ENCODE data around the gene CEP85.
"Not testable (repeated sequence)": the region's sequence is repeated elsewhere in the genome, so short reads cannot be mapped to it uniquely, and the experiment has no call there.

CEP85 gene

GRCh38 chr1:26290122-26290881 is 56.3 kb downstream of the CEP85 start:
- DNase-seq (ENCODE audit: low read depth): no peak

GRCh38 chr1:26290882-26291261 is 56.9 kb downstream of the CEP85 start:
- DNase-seq (ENCODE audit: low read depth): no peak

DNA sequence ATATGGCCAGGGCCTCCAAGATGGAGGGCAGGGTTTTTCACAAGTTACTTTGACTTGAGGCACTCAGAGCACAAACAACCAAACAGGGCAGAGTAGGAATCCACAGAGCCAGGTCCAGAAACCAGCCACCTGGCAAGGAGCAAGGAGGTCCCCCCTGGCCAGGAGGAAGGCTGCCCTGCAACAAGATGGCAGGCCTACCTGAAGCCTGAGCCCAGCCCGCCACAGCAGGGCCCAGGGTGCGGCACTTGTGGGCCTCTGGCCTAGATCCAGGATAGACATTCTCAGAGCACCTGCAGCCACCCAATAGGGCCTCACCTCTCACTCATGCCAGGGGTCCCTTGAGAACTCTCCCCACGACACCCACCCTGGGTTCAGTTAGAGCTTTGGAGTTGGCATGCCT is 57.4 kb downstream of the CEP85 start:
- DNase-seq (ENCODE audit: low read depth): no peak

DNA sequence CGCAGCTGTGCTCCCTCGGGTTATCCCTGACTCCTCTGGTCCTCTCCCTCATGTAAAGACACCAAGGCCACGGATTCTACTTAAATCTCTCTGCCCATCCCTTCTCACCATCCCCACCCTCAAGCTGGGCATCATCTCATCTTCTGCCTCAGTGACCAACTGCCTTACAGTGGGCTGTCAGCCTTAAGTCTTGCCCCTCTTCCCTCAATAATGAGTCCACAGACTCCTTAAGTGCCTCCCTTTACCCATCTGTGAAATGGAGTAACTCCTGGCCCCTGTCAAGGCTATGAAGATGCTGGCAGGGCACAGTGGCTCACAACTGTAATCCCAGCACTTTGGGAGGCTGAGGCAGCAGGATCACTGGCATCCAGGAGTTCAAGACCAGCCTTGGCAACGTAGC is 57.9 kb downstream of the CEP85 start:
- no peak for DNase-seq (ENCODE audit: low read depth)

DNA sequence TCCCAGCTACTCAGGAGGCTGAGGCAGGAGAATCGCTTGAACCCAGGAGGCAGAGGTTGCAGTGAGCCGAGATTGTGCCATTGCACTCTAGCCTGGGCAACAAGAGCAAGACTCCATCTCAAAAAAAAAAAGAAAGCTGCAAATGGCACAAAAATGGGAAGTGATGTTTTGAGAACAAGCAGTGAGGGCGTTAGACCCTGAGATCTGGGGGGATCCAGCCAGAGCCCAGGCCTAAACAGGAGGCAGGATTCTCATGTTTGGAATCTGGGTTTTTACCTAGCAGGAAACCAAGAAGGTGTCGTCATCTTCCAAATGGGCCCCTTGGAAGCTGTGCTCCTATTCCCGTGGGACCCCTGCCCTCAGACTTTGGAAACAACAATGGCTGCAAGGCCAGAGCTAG is 58.7 kb downstream of the CEP85 start:
- not testable (repeated sequence) for DNase-seq (ENCODE audit: low read depth)

DNA sequence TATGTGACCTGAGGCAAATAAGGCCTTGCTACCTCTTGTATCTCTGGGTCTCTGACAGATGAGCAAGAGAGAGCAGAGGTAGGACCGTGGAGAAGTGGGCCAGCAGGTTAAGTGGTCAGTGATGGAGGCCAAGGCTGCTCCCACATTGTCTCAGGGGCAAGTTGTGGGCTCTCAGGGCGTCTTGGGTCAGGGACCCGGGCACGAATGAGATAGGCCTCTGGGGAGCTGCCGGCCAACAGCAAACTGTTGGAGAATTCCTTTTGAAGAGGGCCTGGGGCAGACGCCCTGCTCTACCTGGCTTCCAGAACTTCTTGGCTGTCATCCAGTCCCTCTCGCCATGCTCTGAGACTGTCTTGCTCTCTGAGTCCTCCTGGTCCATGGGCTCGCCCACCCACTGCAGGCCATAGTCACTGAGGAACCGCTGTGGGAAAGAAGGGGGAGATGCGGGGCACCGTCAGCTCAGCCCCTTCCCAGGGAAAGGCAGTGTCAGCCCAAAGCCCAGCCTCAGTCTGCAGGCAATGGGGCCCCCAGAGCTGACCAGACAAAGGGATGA is 60.0 kb downstream of the CEP85 start:
- no peak for DNase-seq (ENCODE audit: low read depth)

GRCh38 chr1:26295194-26296138 is 61.5 kb downstream of the CEP85 start:
- DNase-seq (ENCODE audit: low read depth): no peak

- DNase-seq (ENCODE audit: low read depth): no peak
Observed at GRCh38 chr1:26296340-26297056, 62.5 kb downstream of the CEP85 start.

- DNase-seq (ENCODE audit: low read depth): no peak
Observed at GRCh38 chr1:26297057-26297790, 63.2 kb downstream of the CEP85 start.

DNA sequence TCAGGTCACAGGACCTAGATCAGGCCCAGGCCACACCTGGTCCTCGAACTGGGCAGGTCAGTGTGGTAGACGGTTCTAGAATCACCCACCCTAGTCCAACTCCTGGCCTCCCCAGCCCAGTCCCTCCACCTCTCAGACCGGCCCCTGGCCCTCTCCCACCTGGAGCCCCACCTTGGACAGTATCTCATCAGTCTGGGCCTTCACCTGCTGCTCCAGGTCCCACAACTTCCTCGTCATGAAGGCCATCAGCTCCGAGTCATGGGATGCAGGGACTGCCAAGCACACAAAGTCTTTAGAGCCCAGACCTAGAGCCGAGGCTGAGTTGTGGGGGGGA is 63.8 kb downstream of the CEP85 start:
- no peak for DNase-seq (ENCODE audit: low read depth)

GRCh38 chr1:26300578-26301275 is 66.7 kb downstream of the CEP85 start:
- no peak for DNase-seq (ENCODE audit: low read depth)

- peak; percentile 54 for DNase-seq (ENCODE audit: low read depth)
Observed at GRCh38 chr1:26302733-26303405, 68.9 kb downstream of the CEP85 start.

GRCh38 chr1:26305667-26306289 is 71.8 kb downstream of the CEP85 start:
- DNase-seq (ENCODE audit: low read depth): no peak

DNA sequence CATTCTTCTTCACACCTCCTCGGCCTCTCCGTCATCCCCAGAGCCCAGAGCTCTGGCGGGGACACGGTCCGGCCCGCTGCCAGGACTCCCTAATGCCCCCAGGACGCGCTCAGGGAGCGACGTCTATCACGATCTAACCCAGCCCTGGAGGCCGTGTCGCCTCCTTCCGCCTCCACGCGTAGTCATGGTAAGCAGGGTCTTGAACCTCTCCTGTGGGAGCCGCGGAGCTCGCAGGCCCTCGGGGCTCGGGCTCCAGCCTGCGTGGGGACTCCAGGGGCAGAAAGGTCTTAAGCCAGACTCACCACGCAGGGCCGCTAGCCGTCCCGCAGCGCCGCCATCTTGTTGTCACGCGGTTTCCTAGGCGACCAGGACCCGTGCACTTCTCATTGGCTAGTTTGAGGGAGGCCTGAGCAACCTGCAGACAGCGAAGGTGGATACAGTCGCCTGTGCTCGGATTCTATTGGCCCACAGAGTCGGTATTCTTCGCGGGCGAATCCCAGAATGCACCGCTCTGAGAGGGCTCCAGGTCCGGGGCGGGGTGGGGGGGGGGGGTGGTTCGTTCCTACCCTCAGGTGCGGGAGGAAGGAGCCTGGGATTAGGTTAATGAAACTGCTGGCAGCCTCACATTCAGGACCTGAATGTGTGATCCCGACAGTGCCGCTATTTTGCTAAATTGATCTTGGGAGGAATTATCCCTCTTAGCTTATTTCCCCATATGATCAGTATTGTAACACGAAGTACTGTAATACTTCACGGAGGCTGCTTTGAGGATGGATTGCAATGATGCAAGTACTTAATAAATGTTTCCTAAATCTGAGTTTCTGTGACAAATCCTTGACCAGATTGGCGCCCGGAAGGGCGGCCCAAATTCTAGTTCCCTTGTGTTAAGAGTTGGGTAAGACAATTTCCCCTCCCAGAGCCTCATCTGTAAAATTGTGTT is 72.6 kb downstream of the CEP85 start, which contains the start of gene UBXN11:
UBXN11 (minus strand) TSS at position 347 of the 940 bp plus-strand sequence. CDS start 3,753 bp downstream, outside the sequence.
- peak; percentile 93 for DNase-seq (ENCODE audit: low read depth)

DNA sequence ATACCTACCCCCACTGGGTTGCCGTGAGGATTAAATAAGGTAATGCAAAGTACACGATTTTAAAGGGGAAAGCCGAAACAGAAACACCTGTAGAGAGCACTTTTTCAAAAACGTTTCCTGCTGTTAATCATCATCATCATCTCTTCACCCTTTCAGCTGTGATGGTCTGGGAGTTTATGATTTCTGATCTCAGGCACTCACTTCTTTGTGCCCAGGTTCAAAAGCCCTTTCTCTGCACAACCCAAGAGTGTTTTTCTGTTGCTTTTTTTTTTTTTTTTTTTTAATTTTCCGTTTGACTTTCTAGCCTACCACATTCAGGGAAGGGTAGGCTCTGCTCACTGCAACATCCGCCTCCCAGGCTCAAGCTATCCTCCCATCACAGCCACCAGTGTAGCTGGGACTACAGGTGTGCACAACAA is 73.4 kb downstream of the CEP85 start:
- DNase-seq (ENCODE audit: low read depth): no peak

- not testable (repeated sequence) for DNase-seq (ENCODE audit: low read depth)
Observed at GRCh38 chr1:26307966-26308899, 74.2 kb downstream of the CEP85 start.

DNA sequence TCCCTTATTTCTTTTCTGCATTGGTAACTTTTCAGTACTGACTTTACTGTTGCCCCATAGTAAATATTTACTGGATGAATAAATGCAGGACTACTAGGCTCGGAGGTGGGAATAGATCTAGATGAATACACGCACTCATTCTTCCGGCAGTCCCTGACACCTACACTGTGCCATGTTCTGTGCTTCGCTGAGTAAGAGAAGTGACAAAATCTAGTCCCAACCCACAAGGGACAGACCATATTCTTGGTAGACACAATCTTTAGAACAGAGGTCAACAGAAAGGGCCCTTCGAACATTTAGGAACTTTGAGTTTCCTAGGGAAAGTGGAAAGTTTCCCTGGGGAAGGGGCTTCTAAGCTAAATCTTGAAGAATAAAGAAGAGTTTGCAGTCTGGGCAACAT is 80.5 kb downstream of the CEP85 start:
- no peak for DNase-seq (ENCODE audit: low read depth)

All from stromal cell of bone marrow (primary cell).